Measurements from ENCODE around the gene DNAJC9.

DNAJC9 gene

DNA sequence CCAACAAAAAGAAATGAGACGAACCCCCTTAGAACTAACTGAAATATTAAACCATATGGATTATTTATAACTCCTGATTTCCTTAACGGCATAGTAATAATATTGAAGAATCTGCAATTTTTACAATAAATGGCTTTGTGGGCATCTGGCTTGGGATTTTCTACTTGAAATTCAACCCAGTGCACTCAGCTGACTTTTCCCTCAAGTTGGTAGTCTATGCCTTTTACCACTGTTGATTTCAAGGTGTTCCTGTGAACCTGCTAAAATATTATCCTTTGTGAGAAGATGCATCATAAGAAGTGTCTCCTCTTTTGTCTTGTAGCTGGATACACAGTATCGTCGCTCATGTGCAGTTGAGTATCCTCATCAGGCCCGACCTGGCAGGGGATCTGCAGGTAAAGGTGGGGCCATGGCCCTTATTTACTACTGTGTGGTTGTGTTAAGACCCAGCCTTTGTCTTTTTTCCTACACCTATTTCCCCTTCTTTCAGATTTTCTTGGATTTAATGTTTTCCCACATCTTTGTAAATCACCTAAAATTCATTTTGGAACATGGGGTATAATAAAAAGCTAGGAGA, 8.0 kb downstream of the DNAJC9 start:
- DNase-seq, result no peak

DNA sequence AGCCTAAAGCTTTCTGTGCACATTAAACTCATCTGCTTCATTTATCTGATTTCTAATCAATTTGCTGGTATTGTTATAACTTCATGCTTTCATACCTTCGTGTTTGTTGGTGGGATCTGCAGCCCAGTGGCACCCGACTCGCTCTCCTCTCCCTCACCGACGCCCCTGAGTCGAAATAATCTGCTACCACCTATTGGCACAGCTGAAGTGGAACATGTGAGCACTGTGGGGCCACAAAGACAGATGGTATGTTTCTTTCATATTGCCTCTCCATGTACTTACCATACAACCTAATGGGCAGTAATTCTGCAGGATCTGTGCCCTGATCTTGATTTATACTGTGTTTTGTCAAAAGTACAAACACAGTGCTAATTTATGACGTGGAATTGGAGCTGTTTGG, 12.4 kb downstream of the DNAJC9 start:
- no peak for DNase-seq

DNA sequence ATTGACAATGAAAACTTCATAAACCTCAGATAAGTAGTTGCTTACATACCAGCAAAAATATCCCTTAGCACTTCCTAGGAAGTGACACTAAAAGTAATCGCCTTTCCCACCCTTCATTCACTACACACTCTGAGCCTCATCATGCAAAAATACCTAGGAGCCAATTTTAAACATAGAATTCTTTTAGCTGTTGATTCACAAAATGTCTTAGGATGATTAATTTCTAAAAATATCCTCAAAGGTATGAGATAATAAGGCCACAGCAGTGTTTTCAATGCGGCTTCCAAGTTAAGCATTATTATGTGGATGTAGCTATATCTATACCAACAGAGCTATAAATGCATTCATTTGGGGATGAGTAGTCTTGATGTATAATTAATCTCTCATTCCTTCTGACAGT, 13.2 kb downstream of the DNAJC9 start:
- DNase-seq, result no peak

DNA sequence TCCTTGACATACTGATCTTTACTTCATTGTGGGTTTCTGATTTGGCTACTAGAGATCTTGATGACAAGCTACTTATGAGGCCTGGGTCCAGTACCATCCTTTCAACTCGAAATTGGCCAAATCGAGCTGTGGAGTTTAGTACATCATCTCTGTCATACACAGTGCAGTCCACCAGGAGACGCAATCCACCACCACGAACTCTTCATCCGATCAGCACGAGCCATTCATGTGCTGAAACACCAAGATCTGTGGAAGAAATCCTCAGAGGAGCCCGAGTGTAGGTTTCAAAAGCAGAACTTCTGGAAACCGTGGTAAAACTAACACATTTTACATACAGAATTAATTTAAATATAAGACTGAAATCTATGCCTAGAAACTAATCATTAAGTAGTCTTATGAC, 14.2 kb downstream of the DNAJC9 start:
- no peak for DNase-seq

DNA sequence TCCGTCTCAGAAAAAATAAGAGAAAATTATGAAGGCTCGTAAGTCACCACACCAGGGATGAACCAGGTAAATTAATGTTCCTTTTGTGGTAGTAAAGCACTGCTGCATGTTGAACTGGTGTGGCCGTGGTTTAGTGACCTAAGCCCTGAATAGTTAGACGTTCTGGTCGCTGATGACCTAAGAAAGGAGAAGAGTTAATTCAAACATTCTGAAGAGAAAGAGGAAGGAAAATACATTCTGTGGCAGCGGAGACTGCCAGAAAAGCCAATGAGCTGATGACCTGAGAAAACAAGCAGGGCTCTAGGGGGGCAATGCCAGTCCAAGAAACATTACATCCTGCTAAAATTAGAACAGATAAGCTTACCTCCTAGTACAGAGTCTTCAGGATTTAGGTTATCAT, 17.5 kb downstream of the DNAJC9 start:
- no peak for DNase-seq

DNA sequence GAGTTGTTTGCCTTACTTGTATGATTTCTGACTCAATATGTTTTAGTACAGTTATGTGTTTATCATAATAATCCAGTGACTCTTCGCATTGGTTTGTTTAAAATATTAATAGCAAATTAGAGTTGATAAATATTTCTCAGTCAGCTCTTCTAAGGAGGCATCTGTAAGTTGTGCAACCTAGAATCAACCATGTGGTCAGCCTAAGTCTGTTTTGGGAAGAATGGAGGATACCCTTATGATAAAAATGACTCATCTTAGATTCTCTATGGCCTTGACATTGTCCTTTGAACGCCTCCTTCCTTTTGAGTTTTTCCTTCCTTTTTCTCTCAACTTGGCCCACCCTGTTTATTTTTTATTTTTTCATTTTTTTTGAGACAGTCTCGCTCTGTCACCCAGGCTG, 18.8 kb downstream of the DNAJC9 start:
- DNase-seq, result no peak

DNA sequence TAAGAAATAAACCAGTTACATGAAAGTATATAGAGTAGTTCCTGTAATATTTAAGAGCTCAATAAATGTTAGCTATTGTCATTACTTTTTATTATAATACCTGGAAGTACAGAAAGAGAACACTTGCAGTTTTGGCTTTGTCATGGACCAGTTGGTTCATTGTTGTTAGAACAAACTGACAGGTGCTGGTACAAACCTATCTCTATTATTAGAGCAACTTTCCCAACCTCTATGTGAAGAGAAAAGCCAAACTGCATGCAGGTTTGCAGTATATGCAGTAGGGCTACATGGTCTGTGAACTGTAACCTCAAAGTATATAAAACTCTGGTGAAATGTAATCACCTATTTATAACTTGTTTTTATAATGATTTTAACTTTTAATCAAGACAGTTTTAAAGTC, 20.4 kb downstream of the DNAJC9 start:
- DNase-seq, result no peak

DNA sequence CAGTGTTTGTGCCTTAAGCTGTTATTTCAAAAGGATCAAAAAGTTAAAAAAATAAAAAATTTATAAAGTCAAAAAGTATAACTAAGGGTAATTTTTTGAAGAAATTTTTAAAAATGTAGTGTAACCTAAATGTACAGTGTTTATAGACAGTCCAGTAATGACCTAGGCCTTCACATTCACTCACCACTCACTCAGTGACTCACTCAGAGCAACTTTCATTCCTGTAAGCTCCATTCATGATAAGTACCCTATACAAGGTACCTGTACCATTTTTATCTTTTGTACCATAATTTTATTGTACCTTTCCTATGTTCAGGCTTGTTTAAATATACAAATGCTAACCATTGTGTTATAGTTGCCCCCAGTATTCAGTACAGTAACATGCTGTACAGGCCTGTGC, 21.5 kb downstream of the DNAJC9 start:
- no peak for DNase-seq

DNA sequence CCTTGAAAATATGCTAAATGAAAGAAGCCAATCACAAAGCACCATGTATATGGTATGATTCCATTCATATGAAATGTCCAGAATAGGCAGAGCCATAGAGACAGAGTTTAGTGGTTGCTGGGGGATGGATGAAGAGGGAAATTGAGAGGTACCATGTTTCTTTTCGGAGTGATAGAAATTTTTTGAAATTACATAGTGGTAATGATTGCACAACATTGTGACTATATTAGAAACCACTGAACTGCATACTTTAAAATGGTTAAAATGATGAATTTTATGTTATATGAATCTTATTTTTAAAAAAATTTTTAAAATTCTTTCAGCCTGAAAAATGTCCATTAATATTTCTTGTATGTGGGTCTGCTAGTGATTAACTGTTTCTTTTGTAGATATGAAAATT, 26.1 kb downstream of the DNAJC9 start:
- no peak for DNase-seq

DNA sequence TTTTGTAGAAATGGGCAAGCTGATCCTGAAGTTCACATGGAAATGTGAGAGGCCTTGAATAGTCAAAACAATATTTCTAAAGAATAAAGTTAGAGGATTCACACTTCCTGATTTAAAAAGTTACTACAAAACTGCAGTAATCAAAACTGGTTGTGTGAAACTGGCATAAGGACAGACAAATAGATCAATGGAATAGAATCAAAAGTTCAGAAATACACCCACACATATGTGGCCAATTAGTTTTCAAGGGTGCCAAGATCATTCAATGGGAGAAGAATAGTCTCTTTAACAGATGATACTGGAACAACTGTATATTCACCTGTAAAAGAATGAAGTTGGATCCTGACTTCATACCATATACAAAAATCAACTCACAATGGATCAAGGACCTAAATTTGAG, 27.7 kb downstream of the DNAJC9 start:
- no peak for DNase-seq

DNA sequence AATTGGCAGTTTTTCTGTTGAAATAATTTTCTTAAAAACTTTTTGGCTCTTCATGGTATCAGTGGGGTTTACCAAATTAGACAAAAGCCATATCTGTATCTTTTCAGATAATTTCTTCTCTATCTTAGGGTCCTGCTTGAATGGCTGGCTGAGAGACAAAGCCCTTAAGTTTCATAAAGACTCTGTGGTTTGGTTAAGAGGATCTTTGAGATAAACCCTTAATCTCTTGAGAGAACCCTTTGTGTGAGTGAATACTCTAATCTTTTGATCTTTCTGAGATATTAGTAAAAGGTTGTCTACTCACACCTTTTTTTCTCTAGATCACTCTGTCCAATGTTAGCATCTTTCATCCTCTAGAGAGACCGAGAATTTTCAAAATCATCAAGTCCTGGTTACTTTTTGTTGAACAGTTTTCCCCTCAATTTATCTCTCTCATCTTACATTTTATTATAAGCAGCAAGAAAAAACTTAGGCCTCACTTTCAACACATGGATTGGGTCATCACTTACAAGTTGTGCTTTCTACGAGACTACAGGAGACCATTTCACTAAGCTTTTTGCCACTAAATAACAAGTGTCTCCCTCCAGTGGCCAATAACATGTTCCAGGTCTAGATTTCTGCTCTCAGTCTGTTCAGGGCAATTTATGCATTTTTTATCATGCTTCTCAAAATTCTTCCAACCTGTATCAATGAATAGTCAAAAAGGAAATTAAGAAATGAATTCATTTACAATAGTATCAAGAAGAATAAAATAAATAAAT, 28.4 kb downstream of the DNAJC9 start:
- DNase-seq, result no peak

DNA sequence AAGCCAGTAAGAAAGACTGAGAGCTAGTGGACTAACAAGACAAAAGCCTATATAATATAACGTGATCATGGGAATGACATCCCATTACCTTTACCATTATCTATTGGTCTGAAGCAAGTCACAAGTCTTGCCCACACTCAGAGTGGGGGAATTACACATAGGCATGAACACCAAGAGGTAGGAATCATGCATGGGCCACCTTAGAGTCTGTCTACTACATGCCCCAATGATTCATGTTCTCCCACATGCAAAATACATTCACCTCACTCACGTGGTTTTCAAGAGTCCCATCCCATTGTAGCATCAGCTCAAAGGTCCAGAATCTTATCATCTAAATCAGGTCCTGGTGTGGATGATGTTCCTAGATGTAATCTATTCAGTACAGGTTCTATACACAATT, 29.4 kb downstream of the DNAJC9 start:
- no peak for DNase-seq

DNA sequence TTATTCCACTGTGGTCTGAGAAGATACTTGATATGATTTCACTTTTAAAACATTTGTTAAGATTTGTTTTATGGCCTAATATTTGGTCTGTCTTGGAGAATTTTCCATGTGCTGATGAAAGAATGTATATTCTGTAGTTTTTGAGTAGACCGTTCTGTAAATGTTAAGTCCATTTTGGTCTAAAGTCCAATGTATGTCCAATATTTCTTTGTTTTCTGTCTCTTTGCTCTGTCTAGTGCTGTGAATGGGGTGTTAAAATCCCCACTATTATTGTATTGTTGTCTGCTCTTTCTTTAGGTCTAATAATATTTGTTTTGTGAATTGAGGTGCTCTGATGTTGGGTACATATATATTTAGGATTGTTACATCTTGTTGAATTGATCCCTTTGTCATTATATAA, 31.3 kb downstream of the DNAJC9 start:
- no peak for DNase-seq

DNA sequence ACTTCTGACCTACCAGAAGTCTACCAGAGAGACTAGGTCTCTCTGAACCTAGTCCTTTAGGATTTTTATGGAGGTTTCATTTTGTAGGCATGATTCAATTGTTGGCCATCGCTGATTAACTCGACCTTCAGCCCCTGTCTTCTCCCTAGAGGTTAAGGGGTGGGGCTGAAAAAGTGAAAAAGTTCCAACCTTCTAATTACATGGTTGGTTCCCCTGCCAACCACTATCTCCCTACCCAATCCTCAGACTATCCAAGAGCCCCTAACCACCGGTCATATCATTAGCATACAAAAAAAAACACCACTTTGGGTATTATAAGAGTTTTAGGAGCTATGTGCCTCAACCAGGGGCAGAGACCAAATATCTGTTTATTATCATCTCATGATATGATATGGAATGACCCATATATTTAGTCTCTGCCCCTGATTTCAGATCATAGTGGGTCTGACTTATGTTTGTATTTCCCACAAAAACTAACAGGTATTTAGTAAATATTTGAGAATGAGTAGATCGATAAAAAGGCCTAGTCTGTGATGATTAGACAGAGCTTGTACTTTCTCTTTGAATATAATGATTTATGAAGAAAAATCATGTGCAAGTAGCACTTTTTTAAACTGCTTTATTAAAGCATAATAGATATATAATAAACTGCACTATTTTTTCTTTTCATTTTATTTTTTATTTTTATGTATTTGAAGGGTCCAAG, 35.8 kb downstream of the DNAJC9 start:
- no peak for DNase-seq

DNA sequence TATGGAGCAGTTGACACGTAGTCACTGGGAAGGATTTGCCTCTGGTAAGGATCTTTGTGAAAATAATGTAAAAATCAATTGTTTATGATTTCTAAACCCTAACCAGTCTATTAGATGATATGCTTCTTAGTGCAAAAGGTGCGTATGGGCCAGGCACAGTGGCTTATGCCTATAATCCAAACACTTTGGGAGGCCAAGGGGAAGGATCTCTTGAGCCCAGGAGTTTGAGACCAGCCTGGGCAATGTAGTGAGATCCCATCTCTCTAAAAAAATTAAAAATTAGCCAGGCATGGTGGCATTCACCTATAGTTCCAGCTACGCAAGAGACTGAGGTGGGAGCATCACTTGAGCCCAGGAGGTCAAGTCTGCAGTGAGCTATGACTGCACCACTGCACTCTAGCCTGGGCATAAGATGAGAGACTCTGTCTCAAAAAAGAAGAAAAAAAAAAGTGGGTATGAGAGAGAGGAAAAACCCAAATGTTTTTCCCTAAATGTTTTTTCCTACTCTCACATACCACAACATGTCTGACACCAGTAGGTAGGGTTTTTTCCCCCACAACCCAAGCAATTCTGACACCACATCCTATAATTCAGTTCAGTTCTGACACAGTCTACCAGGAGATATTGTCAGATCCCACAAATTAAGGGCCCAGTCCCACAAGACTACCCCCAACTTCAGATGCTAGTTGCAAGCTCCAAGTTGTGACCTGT, 36.5 kb downstream of the DNAJC9 start:
- no peak for DNase-seq

DNA sequence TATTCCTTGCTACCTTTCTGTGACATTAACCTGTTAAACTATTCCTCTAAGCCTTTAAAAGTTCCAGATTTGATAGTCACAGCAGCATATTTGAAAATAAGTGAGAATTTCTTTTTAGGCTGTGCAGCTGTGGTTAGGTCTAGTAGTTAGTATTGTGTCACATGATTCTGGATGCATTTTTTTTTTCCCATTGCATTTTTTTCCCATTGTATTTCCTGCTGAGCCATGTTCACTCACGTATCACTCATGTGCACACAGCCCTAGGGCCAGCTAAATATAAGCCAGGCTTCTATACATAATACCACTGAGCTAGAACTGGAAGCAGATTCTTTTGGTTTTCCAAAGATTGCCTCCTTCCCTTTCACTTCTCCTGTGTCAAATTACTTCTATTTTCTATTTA, 37.4 kb downstream of the DNAJC9 start:
- no peak for DNase-seq

DNA sequence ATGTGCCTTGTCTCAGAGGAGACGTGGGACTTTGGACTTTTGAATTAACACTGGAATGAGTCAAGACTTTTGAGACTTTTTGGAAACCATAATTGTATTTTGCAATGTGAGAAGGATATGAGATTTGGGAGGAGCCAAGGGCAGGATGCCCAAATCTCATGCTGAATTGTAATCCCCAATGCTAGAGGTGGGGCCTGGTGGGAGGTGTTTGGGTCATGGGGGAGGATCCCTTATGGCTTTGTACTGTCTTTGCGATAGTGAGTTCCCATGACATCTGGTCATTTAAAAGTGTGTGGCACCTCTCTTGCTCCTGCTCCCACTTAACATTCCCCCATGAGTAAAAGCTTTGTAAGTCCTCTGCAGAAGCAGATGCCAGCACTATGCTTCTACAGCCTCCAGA, 39.2 kb downstream of the DNAJC9 start:
- no peak for DNase-seq

DNA sequence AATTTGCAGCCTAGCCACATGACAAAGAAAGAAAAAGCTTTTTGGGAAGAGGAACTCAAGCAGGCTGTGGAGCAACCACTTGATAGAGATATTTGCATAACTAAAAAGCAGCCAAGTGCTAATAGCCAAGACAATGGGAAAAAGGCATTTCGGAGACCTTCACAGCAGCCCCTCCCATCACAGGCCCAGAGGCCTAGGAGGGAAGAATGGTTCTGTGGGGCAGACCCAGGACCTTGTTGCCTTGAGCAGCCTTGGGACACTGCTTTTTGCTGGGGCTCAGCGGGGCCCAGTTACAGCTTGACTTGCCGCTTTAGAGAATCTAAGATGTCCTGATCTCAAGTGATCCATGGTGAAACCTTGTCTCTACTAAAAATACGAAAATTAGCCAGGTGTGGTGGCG, 40.7 kb downstream of the DNAJC9 start:
- DNase-seq, result no peak

DNA sequence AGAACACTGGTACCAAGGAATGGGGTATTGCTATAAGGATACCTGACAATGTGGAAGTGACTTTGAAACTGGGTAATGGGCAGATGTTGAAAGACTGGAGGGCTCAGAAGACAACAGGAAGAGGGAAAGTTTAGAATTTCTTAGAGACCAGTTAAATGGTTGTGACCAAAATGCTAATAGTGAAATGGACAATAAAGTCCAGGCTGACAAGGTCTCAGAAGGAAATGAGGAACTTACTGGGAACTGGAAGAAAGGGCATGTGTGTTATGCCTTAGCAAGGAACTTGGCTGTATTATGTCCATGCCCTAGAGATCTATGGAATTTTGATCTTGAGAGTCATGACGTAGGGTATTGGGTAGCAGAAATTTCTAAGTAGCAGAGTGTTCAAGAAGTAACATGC, 41.2 kb downstream of the DNAJC9 start:
- no peak for DNase-seq

DNA sequence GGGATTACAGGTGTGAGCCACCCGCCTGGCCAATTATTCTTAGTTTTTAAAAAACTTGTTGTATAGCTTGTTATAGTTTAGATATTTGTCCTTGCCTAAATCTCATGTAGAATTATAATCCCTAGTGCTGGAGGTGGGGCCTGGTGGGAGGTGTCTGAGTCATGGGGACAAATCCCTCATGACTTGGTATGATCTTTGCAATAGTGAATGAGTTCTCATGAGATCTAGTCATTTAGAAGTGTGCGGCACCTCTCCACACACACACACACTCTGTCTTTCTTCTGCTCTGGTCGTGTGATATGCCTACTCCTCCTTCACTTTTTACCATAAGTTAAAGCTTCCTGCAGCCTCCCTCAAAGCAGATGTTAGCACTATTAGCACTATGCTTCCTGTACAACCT, 42.0 kb downstream of the DNAJC9 start:
- DNase-seq, result no peak

Data from effector CD8-positive, alpha-beta T cell (primary cell).